Omental fat pad (tissue), 4 donors: Measurements from ENCODE around the gene PRLR. TPM values are rescaled to one million over a fixed set of nuclear protein-coding genes. Genes with fewer than 3 reads are reported as not detected.
A peak's percentile ranks its signal among the peaks of the same experiment; 100 is the strongest.

Experiments
- ATAC-seq: fragments of 150-250 bp; one replicate; pipeline ENCODE4 v1.9.1; 2016; ENCODE audit warnings: mild to moderate bottlenecking, moderate library complexity; ENCODE audit not compliant: low FRiP score
- DNase-seq: peaks from one replicate; pipeline ENCODE4 v3.0.0-alpha.2; 2019; ENCODE audit warnings: low spot score
- CTCF ChIP-seq, 3 donors: fragments of 450-650 bp; IDR thresholded peaks; one replicate each; pipeline ENCODE4 v1.5.1; 2016 to 2017; ENCODE audit warnings: antibody characterized with exemption in 3 of 3, mild to moderate bottlenecking in 3 of 3, moderate library complexity in 2 of 3
- total RNA-seq, 4 donors: library from RNA; depleted of rRNA; stranded (reverse); fragments of >200 nt; gene quantifications; one replicate each; pipeline ENCODE4 v1.1.0, GENCODE V29; 2016

PRLR gene
- total RNA-seq, 4 donors from 2014 or later = 0.38 to 2.4 (median 0.90) TPM

DNA sequence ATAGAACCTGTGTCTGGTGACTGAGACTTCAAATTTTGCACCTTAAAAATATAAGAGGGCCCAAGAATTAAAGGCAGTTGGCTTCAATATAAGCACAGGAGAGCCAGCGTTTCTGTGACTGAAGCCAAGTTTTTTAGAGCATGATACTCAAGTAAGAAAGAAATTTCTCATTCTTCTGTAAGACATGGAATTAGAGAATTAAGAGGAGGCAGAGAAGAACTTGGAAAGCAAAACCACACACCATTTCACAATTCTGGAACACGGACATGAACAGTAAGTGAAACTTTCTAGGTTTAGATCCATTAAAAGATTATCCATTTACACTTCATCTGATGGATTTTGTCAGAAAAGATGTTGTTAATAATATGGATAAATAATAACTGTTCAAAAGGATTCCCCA is 173.6 kb downstream of the PRLR start:
- ATAC-seq (no peak), DNase-seq (no peak)
- TF ChIP-seq CTCF (IDR thresholded peaks at IDR 0.05) = no peak

DNA sequence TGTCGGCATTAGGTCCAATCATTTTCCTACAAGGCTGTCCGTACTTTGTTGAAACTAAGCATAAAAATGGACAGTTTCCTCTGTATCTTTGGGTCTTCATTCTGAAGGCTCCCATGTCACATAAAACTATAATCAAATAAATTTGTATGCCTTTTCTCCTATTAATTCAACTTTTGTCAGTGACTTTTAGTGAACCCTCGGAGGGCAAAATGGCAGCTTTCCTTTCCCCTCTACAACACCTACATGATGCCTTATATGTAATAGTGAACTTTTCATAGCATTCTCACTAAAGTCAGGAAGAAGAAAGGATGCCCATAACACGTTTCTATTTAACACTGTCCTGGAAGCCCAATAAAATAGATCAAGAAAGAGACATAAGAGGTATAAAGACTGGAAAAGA is 177.4 kb downstream of the PRLR start:
- DNase-seq (no peak), ATAC-seq (no peak)
- no peak for TF ChIP-seq CTCF (IDR thresholded peaks at IDR 0.05)

DNA sequence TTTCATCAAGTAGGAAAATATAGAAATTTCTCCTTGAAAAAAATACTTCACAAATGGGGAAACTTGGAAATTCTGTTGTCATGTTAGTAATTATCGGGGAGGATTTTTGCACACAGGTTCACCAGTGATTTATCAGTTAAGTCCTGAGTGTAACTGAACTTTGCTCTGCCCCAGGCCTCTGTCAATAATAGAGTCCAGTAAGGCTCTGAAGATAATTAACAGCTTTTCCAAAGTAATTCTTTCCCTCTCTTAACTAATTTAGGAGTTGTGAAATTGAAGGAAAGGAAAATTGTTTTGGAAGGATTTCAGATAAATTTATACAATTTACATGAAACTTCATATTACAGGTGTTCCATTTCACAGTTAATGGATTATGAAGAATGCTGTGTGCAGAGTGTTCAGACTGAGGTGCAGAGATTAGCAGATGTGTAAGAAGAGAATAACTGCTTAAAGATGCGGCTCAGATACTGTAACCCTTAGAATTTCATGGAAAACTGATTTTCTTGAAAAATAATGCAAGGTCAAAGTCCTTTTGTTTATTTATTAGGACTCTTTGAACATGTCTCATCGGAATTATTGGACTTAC is 179.7 kb downstream of the PRLR start:
- ATAC-seq = no peak
- no peak for TF ChIP-seq CTCF (IDR thresholded peaks at IDR 0.05)

GRCh38 chr5:35048910-35049309 is 181.4 kb downstream of the PRLR start:
- no peak for TF ChIP-seq CTCF (IDR thresholded peaks at IDR 0.05)
- ATAC-seq = no peak
- no peak for DNase-seq

More for the DNA sequence above, 179.7 kb downstream of the PRLR start:
- no peak for DNase-seq

- ATAC-seq = no peak
- DNase-seq = no peak
- TF ChIP-seq CTCF (IDR thresholded peaks at IDR 0.05) = no peak
Measured at GRCh38 chr5:35047785-35048404, 182.4 kb downstream of the PRLR start, which contains the start of gene AGXT2. TSS of gene AGXT2 (minus strand) at chr5:35047949. CDS start at chr5:35047892, 57 bp downstream.

- TF ChIP-seq CTCF (IDR thresholded peaks at IDR 0.05) = no peak
- ATAC-seq (peak; percentile 27), DNase-seq (no peak)
Measured at GRCh38 chr5:35046774-35047173, 183.5 kb downstream of the PRLR start.

DNA sequence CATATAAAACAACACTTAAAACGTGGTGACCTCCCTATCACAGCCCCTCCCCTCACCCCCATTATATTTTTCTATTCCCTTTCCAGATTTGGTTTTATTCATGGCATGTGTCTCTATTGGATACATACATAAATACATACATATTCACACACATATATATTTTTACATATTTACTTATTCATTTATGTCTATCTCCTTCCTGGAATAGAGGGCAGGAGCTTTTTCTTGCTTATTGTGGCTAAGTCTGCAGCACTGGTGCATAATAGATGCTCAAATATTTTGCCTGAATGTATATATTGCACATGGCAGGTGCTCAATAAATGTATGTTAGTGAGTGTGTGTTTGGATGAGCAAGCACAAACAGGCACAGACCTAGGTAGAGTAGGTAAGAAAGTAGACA is 185.0 kb downstream of the PRLR start:
- ATAC-seq (no peak), DNase-seq (no peak)
- TF ChIP-seq CTCF (IDR thresholded peaks at IDR 0.05) = no peak
